H1 (cell line): ENCODE measurements around the gene ATP6V1C2. TPM values are rescaled to one million over a fixed set of nuclear protein-coding genes. Genes with fewer than 3 reads are reported as not detected.

Source experiments
- CTCF ChIA-PET: fragments of 300-600 bp; sonication (Branson Sonifier 250); formaldehyde crosslinking; loops from one replicate; lab custom pipeline; 2021; ENCODE audit not compliant: partially characterized antibody; lab: Charles Lee
- POLR2A ChIA-PET: fragments of 300-600 bp; sonication (Branson Sonifier 250); formaldehyde crosslinking; loops from one replicate; lab custom pipeline; 2021; ENCODE audit warnings: inconsistent platforms; ENCODE audit not compliant: partially characterized antibody; lab: Charles Lee
- DNase-seq, 2 experiments: peaks; one replicate each; pipeline versions ENCODE4 v3.0.0 to v3.0.0-alpha.2; 2010 to 2022; ENCODE audit warnings: low spot score in 2 of 2, low read depth in 1 of 2, mixed read lengths in 1 of 2
- FAIRE-seq: peaks from 2 replicates; lab custom pipeline; 2011; peaks lifted over from hg19 to GRCh38; lab: Jason Lieb, UNC
- H2AFZ ChIP-seq: 2 replicates; pipeline ENCODE4 v1.8.1; 2012; ENCODE audit warnings: low read length, inconsistent platforms
- H2AK5ac ChIP-seq: 2 replicates; pipeline ENCODE4 v1.6.1; 2013; ENCODE audit warnings: low read depth, low read length
- H2BK120ac ChIP-seq: replicated peaks from 2 replicates; pipeline ENCODE3; 2013; ENCODE audit warnings: low read depth, low read length, inconsistent platforms
- H2BK12ac ChIP-seq: 2 replicates; pipeline ENCODE4 v1.6.1; 2013; ENCODE audit warnings: low read depth, low read length
- H2BK15ac ChIP-seq: 2 replicates; pipeline ENCODE4 v1.6.1; 2013; ENCODE audit warnings: low read length
- H2BK20ac ChIP-seq: 2 replicates; pipeline ENCODE4 v1.6.1; 2013; ENCODE audit warnings: low read length
- H2BK5ac ChIP-seq: 2 replicates; pipeline ENCODE4 v1.6.1; 2013; ENCODE audit warnings: low read depth, low read length
- H3K14ac ChIP-seq: 2 replicates; pipeline ENCODE4 v1.6.1; 2013; ENCODE audit warnings: inconsistent platforms; ENCODE audit not compliant: insufficient read length
- H3K18ac ChIP-seq: 2 replicates; pipeline ENCODE4 v1.6.1; 2013; ENCODE audit warnings: low read length; ENCODE audit errors: extremely low read depth
- H3K23ac ChIP-seq: 2 replicates; pipeline ENCODE4 v1.6.1; 2013; ENCODE audit warnings: inconsistent platforms; ENCODE audit not compliant: insufficient read length
- H3K23me2 ChIP-seq: 2 replicates; pipeline ENCODE4 v1.6.1; 2013; ENCODE audit warnings: low read depth, low read length
- H3K27ac ChIP-seq: 2 replicates; pipeline ENCODE4 v1.6.1; 2011; ENCODE audit warnings: low read depth, low read length, inconsistent platforms
- H3K27me3 ChIP-seq, 4 experiments: replicated peaks in 1 of 4; 1 replicate in 1 of 4; 2 replicates in 3 of 4; pipeline versions ENCODE4 v1.6.1 to v1.8.1; 2011 to 2013; ENCODE audit warnings: low read length in 3 of 4, mild to moderate bottlenecking in 3 of 4, inconsistent platforms in 2 of 4, mixed read lengths in 2 of 4, moderate library complexity in 1 of 4; ENCODE audit not compliant: control insufficient read depth in 3 of 4, insufficient read depth in 3 of 4; ENCODE audit errors: extremely low read depth in 1 of 4
- H3K36me3 ChIP-seq, 4 experiments: 2 replicates each; pipeline versions ENCODE4 v1.6.1 to v1.8.1; 2011 to 2013; ENCODE audit warnings: mild to moderate bottlenecking in 4 of 4, low read length in 3 of 4, moderate library complexity in 2 of 4, control low read depth in 1 of 4, inconsistent platforms in 1 of 4; ENCODE audit not compliant: insufficient read depth in 4 of 4, control insufficient read depth in 2 of 4
- H3K4ac ChIP-seq: replicated peaks from 2 replicates; pipeline ENCODE3; 2013; ENCODE audit warnings: low read length, low read depth, mixed read lengths, inconsistent platforms; ENCODE audit not compliant: insufficient read length
- H3K4me1 ChIP-seq, 4 experiments: replicated peaks in 1 of 4; 1 replicate in 1 of 4; 2 replicates in 3 of 4; pipeline versions ENCODE4 v1.6.1 to v1.8.1; 2011 to 2013; ENCODE audit warnings: low read length in 3 of 4, inconsistent platforms in 2 of 4, mixed read lengths in 1 of 4; ENCODE audit not compliant: insufficient read depth in 4 of 4, control insufficient read depth in 3 of 4
- H3K4me2 ChIP-seq, 2 experiments: 2 replicates each; pipeline versions ENCODE4 v1.6.1 to v1.8.1; 2011 to 2013; ENCODE audit warnings: low read depth in 2 of 2, low read length in 2 of 2, control low read depth in 1 of 2, inconsistent platforms in 1 of 2, mild to moderate bottlenecking in 1 of 2; ENCODE audit not compliant: insufficient read depth in 1 of 2
- H3K4me3 ChIP-seq, 4 experiments: fragments of 200-600, 300-600 bp in 1 of 4; sonication (generic), shearing (Covaris generic), sonication (Bioruptor Twin) in 1 of 4; 2 replicates each; pipeline versions ENCODE4 v1.5.1 to v1.8.1; 2011 to 2016; ENCODE audit warnings: low read length in 4 of 4, low read depth in 3 of 4, control low read depth in 2 of 4, inconsistent platforms in 2 of 4, mild to moderate bottlenecking in 2 of 4, mixed read lengths in 1 of 4, moderate library complexity in 1 of 4; ENCODE audit not compliant: insufficient read depth in 2 of 4; ENCODE audit errors: extremely low read depth in 1 of 4
- H3K56ac ChIP-seq: replicated peaks from 2 replicates; pipeline ENCODE3; 2013; ENCODE audit warnings: low read depth, mild to moderate bottlenecking, mixed read lengths, low read length, inconsistent platforms; ENCODE audit not compliant: insufficient read length
- H3K79me1 ChIP-seq: 2 replicates; pipeline ENCODE4 v1.6.1; 2013; ENCODE audit warnings: low read depth, low read length, control low read depth
- H3K79me2 ChIP-seq, 2 experiments: 2 replicates each; pipeline versions ENCODE4 v1.6.1 to v1.8.1; 2012 to 2013; ENCODE audit warnings: low read length in 2 of 2, mild to moderate bottlenecking in 2 of 2, inconsistent platforms in 1 of 2; ENCODE audit not compliant: insufficient read depth in 2 of 2, control insufficient read depth in 1 of 2
- H3K9ac ChIP-seq, 4 experiments: replicated peaks in 1 of 4; 1 replicate in 1 of 4; 2 replicates in 3 of 4; pipeline versions ENCODE4 v1.6.1 to v1.8.1; 2011 to 2013; ENCODE audit warnings: low read depth in 3 of 4, low read length in 3 of 4, control low read depth in 2 of 4, mild to moderate bottlenecking in 2 of 4, moderate library complexity in 2 of 4, inconsistent platforms in 1 of 4; ENCODE audit errors: extremely low read depth in 1 of 4
- H3K9me3 ChIP-seq, 2 experiments: 2 replicates each; pipeline versions ENCODE4 v1.6.1 to v1.8.1; 2012 to 2013; ENCODE audit warnings: mild to moderate bottlenecking in 2 of 2, moderate library complexity in 2 of 2, control low read depth in 1 of 2, inconsistent platforms in 1 of 2, low read depth in 1 of 2, low read length in 1 of 2, mixed read lengths in 1 of 2; ENCODE audit not compliant: insufficient read depth in 2 of 2
- H4K20me1 ChIP-seq, 2 experiments: replicated peaks in 1 of 2; 2 replicates each; pipeline versions ENCODE3 to v1.8.1; 2011 to 2013; ENCODE audit warnings: inconsistent platforms in 2 of 2, low read length in 2 of 2, mild to moderate bottlenecking in 1 of 2; ENCODE audit not compliant: insufficient read depth in 2 of 2, control insufficient read depth in 1 of 2
- H4K5ac ChIP-seq: 2 replicates; pipeline ENCODE4 v1.6.1; 2013; ENCODE audit warnings: low read length, low read depth, mixed read lengths, inconsistent platforms; ENCODE audit not compliant: insufficient read length
- H4K8ac ChIP-seq: 2 replicates; pipeline ENCODE4 v1.8.0; 2013; ENCODE audit warnings: mild to moderate bottlenecking, moderate library complexity, low read length, inconsistent platforms; ENCODE audit not compliant: insufficient read depth; ENCODE audit errors: extremely low read depth
- H4K91ac ChIP-seq: replicated peaks from 2 replicates; pipeline ENCODE3; 2013; ENCODE audit warnings: low read length, mixed read lengths, inconsistent platforms; ENCODE audit not compliant: insufficient read length
- BCL11A ChIP-seq, 2 experiments: IDR thresholded peaks; one replicate each; pipeline ENCODE4 v1.6.1; 2011; ENCODE audit warnings: low read depth in 2 of 2, low read length in 2 of 2, mild to moderate bottlenecking in 2 of 2
- HDAC2 ChIP-seq, 2 experiments: fragments of 300-600 bp in 1 of 2; sonication (generic) in 1 of 2; IDR thresholded peaks; 2 replicates each; pipeline ENCODE4 v1.6.1; 2011 to 2012; ENCODE audit warnings: low read depth in 2 of 2, low read length in 2 of 2, mild to moderate bottlenecking in 2 of 2, moderate library complexity in 2 of 2, borderline replicate concordance in 1 of 2, inconsistent platforms in 1 of 2
- POLR2A ChIP-seq, 2 experiments: IDR thresholded peaks; 1 replicate in 1 of 2; 2 replicates in 1 of 2; pipeline ENCODE4 v1.6.1; 2011; ENCODE audit warnings: low read depth in 2 of 2, low read length in 2 of 2, mild to moderate bottlenecking in 2 of 2; ENCODE audit errors: control extremely low read depth in 1 of 2
- RAD21 ChIP-seq, 2 experiments: IDR thresholded peaks in 1 of 2; conservative IDR thresholded peaks in 1 of 2; 2 replicates each; pipeline ENCODE4 v1.6.1; 2011; ENCODE audit warnings: low read depth in 2 of 2, low read length in 2 of 2, improper control_type of control experiment in 1 of 2, inconsistent platforms in 1 of 2, mild to moderate bottlenecking in 1 of 2, moderate library complexity in 1 of 2
- RBBP5 ChIP-seq: IDR thresholded peaks from 2 replicates; pipeline ENCODE4 v1.7.1; 2012; ENCODE audit warnings: low read depth, mild to moderate bottlenecking, inconsistent platforms, low read length, moderate library complexity, borderline replicate concordance
- SIX5 ChIP-seq: IDR thresholded peaks from 2 replicates; pipeline ENCODE4 v1.6.1; 2011; ENCODE audit warnings: mild to moderate bottlenecking, low read depth, low read length
- TEAD4 ChIP-seq: IDR thresholded peaks from 2 replicates; pipeline ENCODE4 v1.6.1; 2012; ENCODE audit warnings: low read depth, low read length, inconsistent platforms, mixed read lengths
- WGBS, 2 experiments: shearing (Covaris generic) in 1 of 2; methylation state at CpG; one replicate each; pipeline versions ENCODE4 v1.1.6 to v1.1.7; 2013 to 2015; ENCODE audit warnings: low lambda C conversion rate in 2 of 2, mixed read lengths in 2 of 2, inconsistent platforms in 1 of 2, low coverage in 1 of 2, missing lambda C conversion rate in 1 of 2; ENCODE audit not compliant: insufficient replicate concordance in 2 of 2, insufficient coverage in 1 of 2, insufficient read length in 1 of 2; ENCODE audit errors: extremely low coverage in 1 of 2, missing lambda C conversion rate in 1 of 2; 5-methylcytosine and 5-hydroxymethylcytosine counted together
- polyA plus RNA-seq, 7 experiments: library from polyadenylated mRNA; depleted of rRNA in 3 of 7; stranded (reverse) in 5 of 7; unstranded in 2 of 7; fragments of >200 nt in 5 of 7; fragments of 200-250 nt in 2 of 7; gene quantifications; 1 replicate in 5 of 7; 2 replicates in 1 of 7; 4 replicates in 1 of 7; pipeline versions ENCODE4 v1.2.1 to v1.2.3, GENCODE V29; 2011 to 2013; ENCODE audit warnings: missing spikeins in 2 of 7, mixed read lengths in 2 of 7
- total RNA-seq: library from RNA; stranded (reverse); fragmentation: NEBNext Ultra II Directional; extraction: Animal tissue kit (Norgen Biotek cat#: 25700); gene quantifications from 2 replicates; pipeline ENCODE4 v1.2.1, GENCODE V29; 2021

Gene ATP6V1C2
- total and polyA plus RNA-seq, 2 of the 8 experiments (the other 6 are each of a cell fraction or from before 2014, with no cell fraction given), result 0.29 to 0.74 TPM

- H4K5ac ChIP-seq, result no peak overlapping the region
- peak overlapping the region; percentile 18; the same call in 1 of the 2 replicates for H2BK15ac ChIP-seq
- peak overlapping the region; percentile 71 for H4K8ac ChIP-seq
- H3K4me1 ChIP-seq, result peaks cover 0 to 7% (median 4%) of the 10 kb centered on the region in 4 experiments; a peak in 5 of 7 replicates
- no peak overlapping the region for H3K4me2 ChIP-seq
- ChIA-PET POLR2A (interaction anchor here (0.6 to 1.7 kb wide), 2 partner anchors 11 to 104 kb away, joined by 3 to 5 read pairs; no protein-coding TSS in a partner anchor), CTCF (interaction anchor here (0.7 to 11.2 kb wide), 29 partner anchors 8 to 782 kb away, joined by 3 to 234 read pairs (median 6); partner anchors contain the start of genes KCNF1 and PDIA6)
- no peaks in the 10 kb centered on the region for H3K79me1 ChIP-seq
- no peaks in the 10 kb centered on the region for H3K79me2 ChIP-seq
- no peak overlapping the region for H2AFZ ChIP-seq
- H2BK12ac ChIP-seq, result no peak overlapping the region
- H3K36me3 ChIP-seq, result no peaks in the 10 kb centered on the region
- no peak overlapping the region for H2BK20ac ChIP-seq
- FAIRE-seq (no peak), DNase-seq (no peak)
- no peaks in the 10 kb centered on the region for H4K20me1 ChIP-seq
- H3K4ac ChIP-seq, result no peak overlapping the region
- H3K18ac ChIP-seq, result no peak overlapping the region
- no peak overlapping the region for H3K56ac ChIP-seq
- WGBS, 2 experiments, result 88% methylated on average over 24 of the region's 30 CpGs; no CpG with 5 or more reads in 1 of the 2 experiments
- H3K27me3 ChIP-seq, result peaks cover 0 to 7% (median 4%) of the 10 kb centered on the region in 4 experiments; a peak in 3 of 7 replicates
- H2BK5ac ChIP-seq, result no peak overlapping the region
- no peak overlapping the region for H3K23ac ChIP-seq
- H4K91ac ChIP-seq, result peak overlapping the region; percentile 2
- no peaks in the 10 kb centered on the region for H3K9me3 ChIP-seq
- no peak overlapping the region for H2AK5ac ChIP-seq
- no peak overlapping the region for H2BK120ac ChIP-seq
- H3K14ac ChIP-seq, result no peak overlapping the region
- TF ChIP-seq BCL11A (IDR thresholded peaks at IDR 0.05; ENCODE audit: low read depth in 2 of 2, low read length in 2 of 2) (no peak), HDAC2 (IDR thresholded peaks at IDR 0.05; ENCODE audit: borderline replicate concordance in 1 of 2, low read depth in 2 of 2, low read length in 2 of 2) (no peak), TEAD4 (no peak), SIX5 (no peak), RAD21 (IDR thresholded peaks at IDR 0.05 in 1 of 2, conservative IDR thresholded peaks at IDR 0.05 in 1 of 2; ENCODE audit: low read depth in 2 of 2, low read length in 2 of 2) (no peak), RBBP5 (no peak), POLR2A (IDR thresholded peaks at IDR 0.05; ENCODE audit: control extremely low read depth in 1 of 2, low read depth in 2 of 2, low read length in 2 of 2) (no peak)
- no peaks in the 10 kb centered on the region for H3K23me2 ChIP-seq
- H3K4me3 ChIP-seq, result no peak overlapping the region
- no peak overlapping the region; a peak in 1 of 7 replicates for H3K9ac ChIP-seq
- H3K27ac ChIP-seq, result no peak overlapping the region
Observed at GRCh38 chr2:10830641-10831399, 109.4 kb downstream of the ATP6V1C2 start.
